ENCODE data around the gene ARHGEF28. TPM values are rescaled to one million over a fixed set of nuclear protein-coding genes. Genes with fewer than 3 reads are reported as not detected.

Gene ARHGEF28
- total and polyA plus RNA-seq, 2 of the 13 experiments (the other 11 are each of a cell fraction or from before 2014, with no cell fraction given), result 17.4 to 34.1 TPM

- peak; percentile 63 for TF ChIP-seq NR2C2 (CRISPR knock-in tag; IDR thresholded peaks at IDR 0.05; ENCODE audit: borderline replicate concordance)
- 0 out of 2 replicates have a peak, but pooled peaks have one; percentile 34 for TF ChIP-seq KLF6 (CRISPR knock-in tag; IDR thresholded peaks at IDR 0.05)
- TF ChIP-seq, protein P1, sequence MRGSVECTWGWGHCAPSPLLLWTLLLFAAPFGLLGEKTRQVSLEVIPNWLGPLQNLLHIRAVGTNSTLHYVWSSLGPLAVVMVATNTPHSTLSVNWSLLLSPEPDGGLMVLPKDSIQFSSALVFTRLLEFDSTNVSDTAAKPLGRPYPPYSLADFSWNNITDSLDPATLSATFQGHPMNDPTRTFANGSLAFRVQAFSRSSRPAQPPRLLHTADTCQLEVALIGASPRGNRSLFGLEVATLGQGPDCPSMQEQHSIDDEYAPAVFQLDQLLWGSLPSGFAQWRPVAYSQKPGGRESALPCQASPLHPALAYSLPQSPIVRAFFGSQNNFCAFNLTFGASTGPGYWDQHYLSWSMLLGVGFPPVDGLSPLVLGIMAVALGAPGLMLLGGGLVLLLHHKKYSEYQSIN (CRISPR knock-in tag; IDR thresholded peaks at IDR 0.05; ENCODE audit: borderline replicate concordance), result no peak
- TF ChIP-seq, protein P2, sequence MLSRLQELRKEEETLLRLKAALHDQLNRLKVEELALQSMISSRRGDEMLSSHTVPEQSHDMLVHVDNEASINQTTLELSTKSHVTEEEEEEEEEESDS (CRISPR knock-in tag; IDR thresholded peaks at IDR 0.05; ENCODE audit: borderline replicate concordance), result no peak
- TF ChIP-seq KDM2A (CRISPR knock-in tag; IDR thresholded peaks at IDR 0.05; ENCODE audit: borderline replicate concordance, low read depth), result no peak
- TF ChIP-seq ZFP41 (CRISPR knock-in tag; IDR thresholded peaks at IDR 0.05; ENCODE audit: borderline replicate concordance), result no peak
- peak; percentile 57 for TF ChIP-seq ELF3 (CRISPR knock-in tag; IDR thresholded peaks at IDR 0.05)
- TF ChIP-seq PHF8 (CRISPR knock-in tag; IDR thresholded peaks at IDR 0.05), result 0 out of 2 replicates have a peak, but pooled peaks have one; percentile 25
- TF ChIP-seq ZFX (CRISPR knock-in tag; IDR thresholded peaks at IDR 0.05; ENCODE audit: low read depth), result peak; percentile 30; the same call in 1 of the 2 replicates
- TF ChIP-seq NR2F1 (CRISPR knock-in tag; IDR thresholded peaks at IDR 0.05), result peak; percentile 72 to 82
- TF ChIP-seq TFE3 (CRISPR knock-in tag; IDR thresholded peaks at IDR 0.05), result peak; percentile 49; the same call in 1 of the 2 replicates
- TF ChIP-seq ZNF747 (CRISPR knock-in tag; IDR thresholded peaks at IDR 0.05; ENCODE audit: borderline replicate concordance), result no peak
- peak; percentile 23; the same call in 1 of the 2 replicates for TF ChIP-seq THAP11 (CRISPR knock-in tag; IDR thresholded peaks at IDR 0.05)
- TF ChIP-seq ZNF280D (CRISPR knock-in tag; IDR thresholded peaks at IDR 0.05), result peak; percentile 70; the same call in 1 of the 2 replicates
- no peak for TF ChIP-seq NFYB (CRISPR knock-in tag; IDR thresholded peaks at IDR 0.05)
- 0 out of 2 replicates have a peak, but pooled peaks have one; percentile 54 for TF ChIP-seq NCOR1 (IDR thresholded peaks at IDR 0.05; ENCODE audit: borderline replicate concordance, low read length)
- peak; percentile 68; the same call in 1 of the 2 replicates for TF ChIP-seq WIZ (CRISPR knock-in tag; IDR thresholded peaks at IDR 0.05)
- TF ChIP-seq ZFP90 (CRISPR knock-in tag; IDR thresholded peaks at IDR 0.05; ENCODE audit: borderline replicate concordance), result no peak
- TF ChIP-seq, protein P3, sequence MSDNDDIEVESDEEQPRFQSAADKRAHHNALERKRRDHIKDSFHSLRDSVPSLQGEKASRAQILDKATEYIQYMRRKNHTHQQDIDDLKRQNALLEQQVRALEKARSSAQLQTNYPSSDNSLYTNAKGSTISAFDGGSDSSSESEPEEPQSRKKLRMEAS (IDR thresholded peaks at IDR 0.05), result peak; percentile 58; the same call in 1 of the 2 replicates
- TF ChIP-seq HMG20A (CRISPR knock-in tag; IDR thresholded peaks at IDR 0.05; ENCODE audit: borderline replicate concordance), result peak; percentile 47; the same call in 1 of the 2 replicates
- no peak for TF ChIP-seq ZNF547 (CRISPR knock-in tag; IDR thresholded peaks at IDR 0.05)
- 0 out of 2 replicates have a peak, but pooled peaks have one; percentile 39 for TF ChIP-seq ZMYM2 (CRISPR knock-in tag; IDR thresholded peaks at IDR 0.05)
- peak; percentile 46; the same call in 1 of the 2 replicates for TF ChIP-seq FOXO1 (CRISPR knock-in tag; IDR thresholded peaks at IDR 0.05)
- TF ChIP-seq FOXA3 (CRISPR knock-in tag; IDR thresholded peaks at IDR 0.05), result peak; percentile 67
- peak; percentile 69; the same call in 1 of the 2 replicates for TF ChIP-seq ZMYM4 (CRISPR knock-in tag; IDR thresholded peaks at IDR 0.05)
- no peak for TF ChIP-seq ZNF564 (CRISPR knock-in tag; IDR thresholded peaks at IDR 0.05)
These were observed 28.9 kb downstream of the ARHGEF28 start (continued) for GRCh38 chr5:73654819-73655318.
